Gastrocnemius medialis (tissue), 4 donors: ENCODE data around the gene LARGE1. TPM values are rescaled to one million over a fixed set of nuclear protein-coding genes. Genes with fewer than 3 reads are reported as not detected.

Experiments used
- ATAC-seq, 2 donors: fragments of 150-250 bp; one replicate each; pipeline ENCODE4 v1.9.1; 2016
- DNase-seq, 2 donors: peaks; one replicate each; pipeline ENCODE4 v3.0.0-alpha.2; 2019
- H3K27ac ChIP-seq, 4 donors: fragments of 200-600 bp; sonication (generic); 1 replicate in 1 of 4; 2 replicates in 3 of 4; pipeline ENCODE4 v1.5.1; 2016 to 2018; ENCODE audit warnings: mild to moderate bottlenecking in 2 of 4, moderate library complexity in 1 of 4
- H3K27me3 ChIP-seq, 3 donors: fragments of 200-600 bp; sonication (generic) in 2 of 3; 1 replicate in 1 of 3; 2 replicates in 2 of 3; pipeline versions ENCODE4 v1.5.1 to v1.6.0; 2016 to 2019; ENCODE audit warnings: mild to moderate bottlenecking in 1 of 3, moderate library complexity in 1 of 3
- H3K36me3 ChIP-seq, 2 donors: fragments of 200-600 bp; sonication (generic) in 1 of 2; one replicate each; pipeline ENCODE4 v1.5.1; 2017 to 2018
- H3K4me1 ChIP-seq, 2 donors: fragments of 200-600 bp; sonication (generic) in 1 of 2; one replicate each; pipeline ENCODE4 v1.5.1; 2016 to 2017; ENCODE audit warnings: mild to moderate bottlenecking in 2 of 2
- H3K4me3 ChIP-seq, 4 donors: fragments of 200-600 bp; sonication (generic) in 3 of 4; 1 replicate in 1 of 4; 2 replicates in 3 of 4; pipeline ENCODE4 v1.5.1; 2016 to 2019; ENCODE audit warnings: mild to moderate bottlenecking in 2 of 4
- H3K9me3 ChIP-seq, 3 donors: fragments of 200-600 bp; sonication (generic) in 2 of 3; 1 replicate in 1 of 3; 2 replicates in 2 of 3; pipeline ENCODE4 v1.5.1; 2016 to 2019
- CTCF ChIP-seq, 5 experiments: fragments of 450-650 bp in 3 of 5; fragments of 200-600 bp in 2 of 5; sonication (generic) in 2 of 5; IDR thresholded peaks in 4 of 5; conservative IDR thresholded peaks in 1 of 5; 1 replicate in 4 of 5; 2 replicates in 1 of 5; pipeline ENCODE4 v1.5.1; 2016 to 2019; ENCODE audit warnings: antibody characterized with exemption in 5 of 5, mild to moderate bottlenecking in 3 of 5, moderate library complexity in 3 of 5
- POLR2A ChIP-seq, 2 donors: fragments of 450-650 bp; IDR thresholded peaks; one replicate each; pipeline ENCODE4 v1.6.1; 2017; ENCODE audit warnings: antibody characterized with exemption in 2 of 2, mild to moderate bottlenecking in 2 of 2, moderate library complexity in 2 of 2
- in situ Hi-C, 4 donors: fragments of 200-750 bp; cut with MboI; loops; one replicate each; pipeline versions ENCODE4 v1.15.0 to v1.8.0; 2017; ENCODE audit warnings: low sequenced_read_pairs in 4 of 4
- intact Hi-C: fragments of 100-400 bp; cut with DNase I; formaldehyde crosslinking; loops from one replicate; pipeline ENCODE4 v1.15.1; 2023; ENCODE audit warnings: low total_unique reads
- total RNA-seq, 4 donors: library from RNA; depleted of rRNA; stranded (reverse); fragments of >200 nt; gene quantifications; one replicate each; pipeline versions ENCODE4 v1.1.0 to v1.2.3, GENCODE V29; 2016

LARGE1 gene
- total RNA-seq, 4 donors from 2014 or later = 48.5 to 91.0 (median 68.4) TPM

GRCh38 chr22:33706100-33706499 is 214.2 kb downstream of the LARGE1 start:
- no peaks in the 10 kb centered on the region for H3K9me3 ChIP-seq
- H3K36me3 ChIP-seq = no peaks in the 10 kb centered on the region
- in situ Hi-C loops = no loop called here
- intact Hi-C loops = no loop called here
- H3K4me3 ChIP-seq = no peak overlapping the region
- no peak for ATAC-seq
- no peak for TF ChIP-seq POLR2A (IDR thresholded peaks at IDR 0.05)
- TF ChIP-seq CTCF (IDR thresholded peaks at IDR 0.05 in 4 of 5, conservative IDR thresholded peaks at IDR 0.05 in 1 of 5) = no peak
- no peak for DNase-seq
- peaks cover 4 to 11% of the 10 kb centered on the region in 2 donors for H3K4me1 ChIP-seq
- H3K27me3 ChIP-seq = no peaks in the 10 kb centered on the region
- H3K27ac ChIP-seq = no peak overlapping the region

- in situ Hi-C loops = no loop called here
- intact Hi-C loops = no loop called here
Observed at GRCh38 chr22:33699176-33699575, 221.1 kb downstream of the LARGE1 start.

GRCh38 chr22:33697640-33698039 is 222.6 kb downstream of the LARGE1 start:
- intact Hi-C loops = no loop called here
- TF ChIP-seq CTCF (IDR thresholded peaks at IDR 0.05 in 4 of 5, conservative IDR thresholded peaks at IDR 0.05 in 1 of 5) (no peak), POLR2A (IDR thresholded peaks at IDR 0.05) (no peak)
- H3K36me3 ChIP-seq = no peaks in the 10 kb centered on the region
- H3K27me3 ChIP-seq = no peaks in the 10 kb centered on the region
- ATAC-seq (no peak), DNase-seq (no peak)
- peaks cover 0 to 13% of the 10 kb centered on the region in 2 donors for H3K4me1 ChIP-seq
- no peak overlapping the region for H3K4me3 ChIP-seq
- no peak overlapping the region for H3K27ac ChIP-seq
- no peaks in the 10 kb centered on the region for H3K9me3 ChIP-seq
- in situ Hi-C loops = no loop called here

More at GRCh38 chr22:33699176-33699575, 221.1 kb downstream of the LARGE1 start:
- H3K4me3 ChIP-seq = no peak overlapping the region
- no peaks in the 10 kb centered on the region for H3K27me3 ChIP-seq
- no peak overlapping the region for H3K27ac ChIP-seq
- no peak for DNase-seq
- ATAC-seq = no peak
- TF ChIP-seq POLR2A (IDR thresholded peaks at IDR 0.05) (no peak), CTCF (IDR thresholded peaks at IDR 0.05 in 4 of 5, conservative IDR thresholded peaks at IDR 0.05 in 1 of 5) (no peak)
- H3K4me1 ChIP-seq = peaks cover 0 to 13% of the 10 kb centered on the region in 2 donors
- H3K9me3 ChIP-seq = no peaks in the 10 kb centered on the region
- no peaks in the 10 kb centered on the region for H3K36me3 ChIP-seq

- in situ Hi-C loops = no loop called here
- intact Hi-C loops = no loop called here
- H3K27me3 ChIP-seq = no peaks in the 10 kb centered on the region
Observed at GRCh38 chr22:33691057-33691630, 229.1 kb downstream of the LARGE1 start.

More at GRCh38 chr22:33691057-33691630, 229.1 kb downstream of the LARGE1 start:
- ATAC-seq (no peak), DNase-seq (no peak)
- Histone ChIP-seq H3K4me1 (peaks cover 0 to 3% of the 10 kb centered on the region in 2 donors), H3K4me3 (no peak overlapping the region), H3K27ac (no peak overlapping the region), H3K9me3 (no peaks in the 10 kb centered on the region), H3K36me3 (no peaks in the 10 kb centered on the region)
- TF ChIP-seq CTCF (IDR thresholded peaks at IDR 0.05 in 4 of 5, conservative IDR thresholded peaks at IDR 0.05 in 1 of 5) = no peak
- TF ChIP-seq POLR2A (IDR thresholded peaks at IDR 0.05) = no peak
